Stimulated activated CD4-positive, alpha-beta T cell treated with anti-CD3 and anti-CD28 coated beads, TNF-alpha, amount 100 ng/mL, for 24 hours (primary cell): Measurements from ENCODE around the gene ADCY1.

Experiments used
- DNase-seq, 3 experiments: peaks; one replicate each; pipeline ENCODE4 v3.0.0-alpha.2; 2020; ENCODE audit warnings: low read depth in 3 of 3

The ADCY1 gene

GRCh38 chr7:45624392-45624760, 50.2 kb downstream of the ADCY1 start:
- DNase-seq: no peak

GRCh38 chr7:45625067-45625466, 50.9 kb downstream of the ADCY1 start:
- no peak for DNase-seq

- DNase-seq: no peak
Observed at GRCh38 chr7:45625714-45626440, 51.7 kb downstream of the ADCY1 start.

GRCh38 chr7:45626441-45627430, 52.6 kb downstream of the ADCY1 start:
- no peak for DNase-seq

GRCh38 chr7:45627691-45628456, 53.7 kb downstream of the ADCY1 start:
- no peak for DNase-seq

GRCh38 chr7:45631569-45631968, 57.4 kb downstream of the ADCY1 start:
- DNase-seq: no peak

- no peak for DNase-seq
Observed at GRCh38 chr7:45636733-45637132, 62.6 kb downstream of the ADCY1 start.

- DNase-seq: no peak
Observed at GRCh38 chr7:45638916-45639315, 64.7 kb downstream of the ADCY1 start.

GRCh38 chr7:45642044-45642443, 67.9 kb downstream of the ADCY1 start:
- DNase-seq: no peak

- no peak for DNase-seq
Observed at GRCh38 chr7:45643630-45644029, 69.5 kb downstream of the ADCY1 start.

GRCh38 chr7:45644237-45644636, 70.1 kb downstream of the ADCY1 start:
- DNase-seq: no peak

GRCh38 chr7:45645141-45645969, 71.2 kb downstream of the ADCY1 start:
- DNase-seq: no peak

- DNase-seq: no peak
Observed at GRCh38 chr7:45646207-45646821, 72.1 kb downstream of the ADCY1 start.

- no peak for DNase-seq
Observed at GRCh38 chr7:45646996-45647825, 73.0 kb downstream of the ADCY1 start.

GRCh38 chr7:45647967-45648670, 74.0 kb downstream of the ADCY1 start:
- no peak for DNase-seq

- DNase-seq: no peak
Observed at GRCh38 chr7:45648671-45648995, 74.5 kb downstream of the ADCY1 start.

- DNase-seq: no peak
Observed at GRCh38 chr7:45649560-45650346, 75.6 kb downstream of the ADCY1 start.
